HG03432 (cell line): Measurements from ENCODE around the gene SAMD4B.

ENCODE experiments used
- ATAC-seq: cut with Tn5 transposase; IDR thresholded peaks from one replicate; pipeline ENCODE4 v1.9.1; 2021; ENCODE audit warnings: mild to moderate bottlenecking, moderate library complexity; ENCODE audit not compliant: unreplicated experiment

Gene SAMD4B, protein sequence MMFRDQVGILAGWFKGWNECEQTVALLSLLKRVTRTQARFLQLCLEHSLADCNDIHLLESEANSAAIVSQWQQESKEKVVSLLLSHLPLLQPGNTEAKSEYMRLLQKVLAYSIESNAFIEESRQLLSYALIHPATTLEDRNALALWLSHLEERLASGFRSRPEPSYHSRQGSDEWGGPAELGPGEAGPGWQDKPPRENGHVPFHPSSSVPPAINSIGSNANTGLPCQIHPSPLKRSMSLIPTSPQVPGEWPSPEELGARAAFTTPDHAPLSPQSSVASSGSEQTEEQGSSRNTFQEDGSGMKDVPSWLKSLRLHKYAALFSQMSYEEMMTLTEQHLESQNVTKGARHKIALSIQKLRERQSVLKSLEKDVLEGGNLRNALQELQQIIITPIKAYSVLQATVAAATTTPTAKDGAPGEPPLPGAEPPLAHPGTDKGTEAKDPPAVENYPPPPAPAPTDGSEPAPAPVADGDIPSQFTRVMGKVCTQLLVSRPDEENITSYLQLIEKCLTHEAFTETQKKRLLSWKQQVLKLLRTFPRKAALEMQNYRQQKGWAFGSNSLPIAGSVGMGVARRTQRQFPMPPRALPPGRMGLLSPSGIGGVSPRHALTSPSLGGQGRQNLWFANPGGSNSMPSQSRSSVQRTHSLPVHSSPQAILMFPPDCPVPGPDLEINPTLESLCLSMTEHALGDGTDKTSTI

GRCh38 chr19:39341719-39342604, at the start of gene SAMD4B:
Gene SAMD4B, plus strand, starts transcription at chr19:39342421. Its CDS starts 14,473 bp downstream, at chr19:39356894.
- peak; percentile 87 for ATAC-seq

DNA sequence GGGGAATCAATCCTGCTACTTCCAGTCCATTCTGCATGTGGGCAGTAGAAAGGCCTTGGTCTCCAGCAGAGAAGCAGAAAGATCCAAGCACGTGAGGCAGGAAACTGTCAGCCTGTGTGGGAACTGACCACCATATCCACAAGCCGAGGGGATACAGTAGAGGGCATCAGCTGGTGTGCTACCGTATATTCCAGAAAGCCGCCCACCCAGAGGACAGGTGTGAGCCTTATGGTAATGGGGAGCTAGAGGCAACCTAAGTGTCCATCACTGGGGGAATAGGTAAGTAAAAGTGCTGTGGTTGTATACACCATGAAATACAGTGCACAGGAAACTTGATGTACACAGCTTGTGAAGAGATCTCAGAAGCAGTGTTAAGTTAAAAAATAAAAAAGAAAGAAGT, 48.8 kb upstream of the SAMD4B start:
- ATAC-seq = no peak

DNA sequence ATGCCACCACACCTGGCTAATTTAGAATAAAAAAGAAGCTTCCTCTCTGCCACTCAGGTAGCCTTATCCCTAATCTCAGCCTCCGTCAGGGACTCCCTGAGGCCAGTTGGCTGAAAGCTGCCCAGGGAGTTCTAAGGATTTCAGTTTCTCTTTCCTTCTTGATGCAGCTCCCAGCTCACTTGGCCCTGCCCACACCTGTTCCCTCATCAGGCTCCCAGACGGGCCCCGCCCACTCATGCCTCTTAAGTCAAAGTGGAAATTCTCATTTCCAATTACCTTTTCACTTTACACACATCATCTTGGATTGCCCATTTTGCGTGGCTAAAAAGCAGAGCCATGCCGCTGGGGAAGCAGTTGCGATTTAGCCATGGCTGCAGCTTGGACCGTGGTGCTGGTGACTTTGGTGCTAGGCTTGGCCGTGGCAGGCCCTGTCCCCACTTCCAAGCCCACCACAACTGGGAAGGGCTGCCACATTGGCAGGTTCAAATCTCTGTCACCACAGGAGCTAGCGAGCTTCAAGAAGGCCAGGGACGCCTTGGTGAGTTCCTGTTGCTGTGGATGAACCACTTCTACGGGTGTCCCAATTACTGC, 46.1 kb upstream of the SAMD4B start, which contains the start of gene IFNL1:
Gene IFNL1, plus strand, starts transcription at position 353 of the 591 bp plus-strand sequence. Its CDS starts 15 bp downstream, at position 368.
- ATAC-seq = no peak

- ATAC-seq = no peak
These were observed 45.3 kb upstream of the SAMD4B start for GRCh38 chr19:39296906-39297305.

- ATAC-seq = no peak
These were observed 44.1 kb upstream of the SAMD4B start for GRCh38 chr19:39297931-39298634.

DNA sequence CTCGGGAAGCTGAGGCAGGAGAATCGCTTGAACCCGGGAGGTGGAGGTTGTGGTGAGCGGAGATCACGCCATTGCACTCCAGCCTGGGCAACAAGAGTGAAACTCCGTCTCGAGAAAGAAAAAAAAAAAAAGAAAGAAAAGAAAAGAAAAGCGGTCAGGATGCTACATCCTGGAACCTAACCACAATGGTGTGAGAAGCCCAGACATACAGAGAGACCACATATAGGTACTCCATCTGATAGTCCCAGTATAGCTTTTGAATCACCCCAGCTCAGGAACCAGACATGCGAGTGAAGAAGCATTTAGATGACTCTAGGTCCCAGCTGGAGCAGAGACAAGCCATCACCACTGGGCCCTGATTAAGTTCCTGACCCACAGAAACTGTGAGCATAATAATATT, 42.8 kb upstream of the SAMD4B start:
- ATAC-seq = no peak

GRCh38 chr19:39299832-39300231, 42.4 kb upstream of the SAMD4B start:
- ATAC-seq = no peak

GRCh38 chr19:39301021-39301420, 41.2 kb upstream of the SAMD4B start:
- ATAC-seq = no peak

GRCh38 chr19:39301562-39301961, 40.7 kb upstream of the SAMD4B start:
- no peak for ATAC-seq

DNA sequence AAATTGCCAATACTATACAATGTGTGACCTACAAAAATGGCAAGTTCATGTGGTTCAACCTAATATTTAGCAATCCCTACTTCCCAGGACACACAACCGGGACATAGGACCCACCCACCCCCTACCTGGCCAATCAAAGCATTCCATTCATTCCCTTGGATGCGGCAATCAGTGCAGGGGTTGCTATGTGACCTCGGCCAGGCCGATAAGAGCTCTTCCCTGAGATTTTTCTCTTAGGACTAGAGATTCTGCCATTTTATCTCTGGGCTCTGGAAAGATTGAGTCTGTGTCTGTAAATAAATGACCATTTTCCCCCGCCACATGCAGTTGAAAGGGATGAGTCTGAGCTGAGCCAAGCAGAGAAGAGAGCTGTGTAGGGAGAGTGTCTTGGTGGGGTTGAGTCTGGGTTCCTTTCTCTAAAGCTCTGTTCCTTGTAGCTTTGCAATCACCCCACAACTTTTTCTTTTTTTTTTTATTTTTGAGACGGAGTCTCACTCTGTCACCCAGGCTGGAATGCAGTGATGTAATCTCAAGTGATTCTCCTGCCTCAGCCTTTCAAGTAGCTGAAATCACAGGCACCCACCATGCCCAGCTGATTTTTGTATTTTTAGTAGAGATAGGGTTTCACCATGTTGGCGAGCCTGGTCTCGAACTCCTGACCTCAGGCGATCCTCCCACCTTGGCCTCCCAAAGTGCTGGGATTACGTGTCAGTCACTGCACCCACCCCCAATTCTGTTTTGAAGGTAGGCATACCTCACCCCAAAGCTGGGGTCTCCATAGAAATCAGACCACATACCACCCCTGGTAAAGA, 38.6 kb upstream of the SAMD4B start:
- ATAC-seq = no peak

DNA sequence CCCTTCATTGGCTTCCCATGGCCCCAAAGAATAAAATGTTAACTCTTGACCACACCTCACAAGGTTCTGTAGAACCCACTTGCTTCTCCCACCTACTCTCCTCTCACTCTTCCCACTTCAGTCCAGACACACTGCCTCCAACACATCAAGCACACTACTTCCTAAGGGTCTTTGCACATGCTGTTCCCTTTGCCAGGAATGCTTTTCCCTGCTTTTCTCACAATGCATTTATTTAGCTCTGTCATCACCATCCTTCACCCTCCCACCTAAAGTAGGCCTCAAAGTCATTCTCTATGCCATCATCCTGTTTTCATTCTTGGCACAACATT, 38.1 kb upstream of the SAMD4B start:
- no peak for ATAC-seq

- ATAC-seq = no peak
These were observed 37.3 kb upstream of the SAMD4B start for GRCh38 chr19:39304701-39305571.

DNA sequence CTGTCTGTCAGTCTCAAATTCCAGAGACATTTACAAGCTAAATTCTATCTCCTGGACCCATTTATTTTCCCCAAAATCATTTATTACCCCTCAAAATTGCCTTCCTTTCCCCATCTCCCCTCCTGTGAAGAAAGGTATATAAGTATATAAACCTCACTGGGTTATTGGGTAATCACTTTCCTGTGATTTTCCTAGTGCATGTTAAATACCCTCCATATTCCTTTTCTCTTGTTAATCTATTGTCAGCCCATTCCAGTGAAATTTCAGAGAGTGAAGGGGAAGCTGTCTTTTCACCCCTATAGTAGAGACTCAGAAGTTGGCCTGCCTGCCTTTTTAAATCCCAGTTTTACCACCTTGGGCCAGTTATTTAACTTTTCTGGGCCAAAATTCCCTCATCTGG, 36.1 kb upstream of the SAMD4B start:
- no peak for ATAC-seq

GRCh38 chr19:39307046-39307821, 35.0 kb upstream of the SAMD4B start:
- ATAC-seq = no peak

DNA sequence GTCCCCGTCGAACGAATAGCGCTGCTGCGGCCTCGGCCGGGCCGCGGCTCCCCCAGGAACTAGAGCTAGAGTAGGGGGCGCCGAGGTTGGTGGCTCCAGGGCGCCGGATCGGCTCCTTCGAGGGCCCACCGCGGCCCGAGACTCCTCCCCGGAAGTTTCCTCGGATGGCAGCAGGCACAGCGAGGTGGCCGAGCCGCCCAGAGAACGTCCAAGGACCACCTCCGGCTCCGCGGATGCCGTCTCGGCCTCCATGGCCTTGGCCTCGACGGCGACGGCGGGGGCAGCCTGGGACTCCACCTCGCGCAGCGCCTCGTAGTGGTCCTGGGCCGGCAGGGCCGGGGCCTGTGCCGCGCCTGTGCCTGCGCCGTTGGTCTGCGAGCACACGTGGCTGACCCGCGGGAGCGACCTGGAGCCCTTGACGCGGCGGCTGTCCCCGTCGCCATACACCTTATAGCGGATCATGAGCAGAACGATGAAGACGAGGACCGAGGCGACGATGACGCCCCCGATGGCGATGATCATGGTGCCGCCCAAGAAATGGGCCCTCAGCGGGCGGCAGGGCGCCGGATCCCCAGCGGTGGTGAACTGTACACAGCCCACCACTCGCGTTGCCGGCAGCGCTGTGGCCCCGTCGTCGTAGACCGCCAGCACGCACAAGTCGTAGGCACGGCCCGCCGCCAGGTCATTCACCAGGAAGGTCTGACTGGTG, 34.2 kb upstream of the SAMD4B start:
- ATAC-seq = no peak

DNA sequence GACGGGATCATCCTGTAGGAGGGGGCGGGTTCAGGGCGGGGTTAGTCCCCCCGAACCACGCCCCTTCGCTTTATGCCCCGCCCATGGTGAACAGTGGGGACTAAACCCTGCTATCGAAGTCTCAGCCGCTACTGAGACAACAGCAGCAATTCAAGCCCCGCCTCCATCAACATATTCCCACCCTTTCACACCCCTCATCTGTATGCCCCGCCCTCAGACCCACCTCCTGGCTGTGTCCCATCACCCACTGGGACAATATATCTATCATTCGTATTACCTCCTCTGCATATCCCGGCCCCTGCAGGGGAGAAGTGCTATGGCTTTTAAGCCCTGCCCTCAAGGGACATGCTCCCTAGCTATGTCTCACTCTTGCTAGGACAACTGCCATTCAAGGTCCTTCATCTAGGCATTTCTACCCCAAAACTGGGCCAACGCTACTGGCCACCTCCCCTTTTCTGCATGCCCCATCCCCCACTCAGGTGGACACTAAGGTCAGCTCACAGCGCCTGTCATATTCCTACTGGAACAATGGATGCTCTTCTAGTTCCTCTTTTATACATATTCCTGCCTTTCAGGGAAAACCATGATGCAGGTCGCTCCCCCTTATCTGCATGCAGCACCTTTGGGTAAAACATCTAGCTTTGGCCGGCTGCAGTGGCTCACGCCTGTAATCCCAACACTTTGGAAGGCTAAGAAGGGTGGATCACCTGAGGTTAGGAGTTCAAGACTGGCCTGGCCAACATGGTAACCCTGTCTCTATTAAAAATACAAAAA, 33.5 kb upstream of the SAMD4B start:
- no peak for ATAC-seq
